HG02884 (cell line): Measurements from ENCODE around the gene GID8.

Experiments
- ATAC-seq: cut with Tn5 transposase; IDR thresholded peaks from one replicate; pipeline ENCODE4 v1.9.1; 2021; ENCODE audit warnings: mild to moderate bottlenecking, moderate library complexity; ENCODE audit not compliant: unreplicated experiment

GID8 gene

DNA sequence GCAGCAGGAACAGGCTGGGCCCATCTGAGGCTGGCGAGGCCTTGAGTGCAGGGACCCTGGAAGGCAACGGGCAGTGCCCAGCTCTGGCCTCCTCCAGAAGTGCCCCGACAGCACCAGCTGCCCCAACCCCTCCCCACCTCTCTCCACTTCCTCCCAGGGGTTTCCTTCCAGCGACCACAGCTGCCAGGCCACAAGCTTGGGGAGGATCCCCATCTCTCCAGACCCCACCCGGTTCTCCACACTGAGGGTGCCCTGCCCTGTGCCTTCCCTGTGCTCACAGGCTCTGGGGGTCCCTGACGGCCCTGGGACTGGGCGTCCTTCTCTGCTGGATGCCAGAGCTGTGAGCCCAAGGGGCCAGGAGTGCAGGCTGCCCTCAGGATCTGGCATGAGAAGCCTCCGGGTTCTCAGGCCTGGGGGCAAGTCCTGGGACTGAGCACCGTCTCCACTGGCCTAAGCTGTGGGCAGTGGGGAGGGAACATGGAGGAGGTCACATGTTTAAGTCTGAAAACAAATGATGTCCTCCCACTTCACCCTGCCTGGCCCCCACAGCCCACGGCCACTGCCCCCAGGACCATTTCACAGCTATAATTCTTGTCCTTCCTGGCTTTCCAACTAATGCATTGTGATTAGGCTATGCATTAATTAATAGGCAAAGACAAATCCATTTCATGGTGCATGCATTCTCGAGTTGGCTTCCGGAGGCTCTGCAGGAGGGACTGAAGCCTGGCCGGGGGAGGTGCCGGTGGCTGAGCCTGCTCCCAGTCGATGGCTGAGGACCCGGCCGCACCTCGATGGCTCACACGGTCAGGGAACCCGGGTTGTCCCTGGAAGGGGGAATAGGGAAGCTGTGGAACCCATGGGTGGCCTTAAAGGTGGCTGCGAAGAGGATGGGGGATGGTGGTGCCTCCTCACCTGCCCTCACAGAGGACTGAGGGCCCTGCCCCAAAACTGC is 44.5 kb downstream of the GID8 start:
- ATAC-seq: no peak

DNA sequence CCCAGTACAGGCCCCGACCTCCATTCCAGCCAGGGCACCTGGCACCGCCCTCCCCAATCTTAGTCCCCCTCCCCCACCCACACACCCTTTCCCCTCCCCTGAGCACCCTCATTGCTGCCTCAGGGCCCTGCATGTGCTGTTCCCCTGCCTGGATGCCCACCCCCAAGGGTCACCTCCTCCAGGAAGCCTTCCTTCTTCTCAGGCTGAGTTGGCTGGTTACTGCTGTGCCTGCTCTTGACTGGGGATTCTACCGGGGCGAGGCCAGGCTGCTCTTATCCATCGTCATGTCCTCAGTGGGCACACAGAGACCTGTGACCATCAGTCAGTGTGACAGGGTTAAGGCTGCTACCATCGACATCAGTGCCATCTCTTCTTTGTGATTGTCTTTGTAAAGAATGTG is 45.3 kb downstream of the GID8 start:
- ATAC-seq: no peak

DNA sequence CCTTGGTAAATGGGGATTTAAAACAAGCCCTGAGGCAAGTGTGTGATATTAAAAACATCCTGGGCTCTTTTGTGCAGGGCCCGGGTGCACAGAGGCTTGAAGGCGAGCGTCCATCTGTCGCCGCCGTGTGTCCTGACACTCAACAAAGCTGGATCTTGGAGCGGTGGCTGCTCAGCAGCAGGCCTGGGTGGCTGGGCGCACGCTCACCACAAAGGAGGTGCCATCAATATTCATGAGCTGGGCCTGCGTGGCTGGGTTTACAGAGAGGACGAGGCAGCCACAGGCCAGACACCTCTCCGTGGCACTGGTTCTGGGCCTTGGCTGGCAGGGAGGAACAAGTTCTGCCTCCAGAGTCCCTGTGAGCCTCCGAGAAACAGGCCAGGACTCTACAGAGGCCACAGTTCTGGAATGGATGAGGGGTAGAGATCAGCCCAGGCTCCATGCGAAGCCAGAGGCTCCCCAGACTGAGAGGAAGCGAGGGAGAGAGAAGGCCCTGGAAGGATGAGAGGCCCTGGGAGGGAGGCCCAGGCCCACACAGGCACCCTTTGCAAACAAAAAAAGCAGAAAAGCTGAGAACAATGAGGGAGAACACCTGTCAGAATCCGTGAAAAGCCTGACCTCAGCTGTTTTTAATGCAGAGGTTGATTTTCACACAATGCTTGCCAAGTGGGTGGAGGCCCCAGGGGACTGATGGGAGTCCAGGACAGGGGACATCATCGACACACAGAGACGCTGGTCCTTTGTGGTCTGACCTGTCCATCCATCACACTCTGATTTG is 46.9 kb downstream of the GID8 start:
- ATAC-seq: no peak

DNA sequence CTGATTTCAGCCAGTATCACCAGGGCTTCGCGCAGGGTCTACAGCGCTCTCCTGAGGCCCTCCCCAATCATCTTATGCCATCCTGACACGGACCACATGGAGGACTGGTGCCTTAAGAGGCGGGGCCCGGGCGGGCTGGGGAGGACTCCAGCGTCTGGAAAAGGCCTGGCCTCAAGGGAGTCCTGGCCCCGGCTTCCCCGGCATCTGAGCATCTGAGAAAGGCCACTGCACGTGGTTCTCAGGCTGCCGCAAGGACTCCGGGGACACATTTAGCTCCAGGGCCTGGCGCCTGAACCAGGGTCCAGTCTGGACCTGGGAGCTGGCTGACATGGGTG is 47.5 kb downstream of the GID8 start:
- ATAC-seq: no peak

DNA sequence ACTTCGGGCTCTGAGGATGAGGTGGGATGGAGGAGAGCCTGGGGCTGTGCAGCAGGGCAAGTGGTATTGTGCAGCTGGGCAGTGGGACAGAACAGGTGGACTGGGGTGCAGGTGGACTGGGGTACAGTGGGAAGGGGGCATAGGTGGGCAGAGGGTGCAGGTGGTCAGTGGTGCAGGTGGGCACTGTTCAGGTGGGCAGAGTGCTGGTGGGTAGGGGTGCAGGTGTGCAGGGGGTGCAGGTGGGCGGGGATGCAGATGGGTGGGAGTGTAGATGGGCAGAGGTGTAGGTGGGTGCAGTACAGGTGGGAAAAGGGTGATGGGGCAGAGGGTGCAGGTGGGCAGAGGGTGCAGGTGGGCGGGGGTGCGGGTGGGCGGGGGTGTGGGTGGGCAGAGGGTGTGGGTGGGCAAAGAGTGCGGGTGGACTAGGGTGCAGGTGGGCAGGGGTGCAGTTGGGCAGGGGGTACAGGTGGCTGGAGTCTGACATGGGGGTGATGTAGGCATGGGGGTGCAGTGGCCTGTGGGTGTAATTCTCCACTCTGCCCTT is 48.4 kb downstream of the GID8 start:
- no peak for ATAC-seq

DNA sequence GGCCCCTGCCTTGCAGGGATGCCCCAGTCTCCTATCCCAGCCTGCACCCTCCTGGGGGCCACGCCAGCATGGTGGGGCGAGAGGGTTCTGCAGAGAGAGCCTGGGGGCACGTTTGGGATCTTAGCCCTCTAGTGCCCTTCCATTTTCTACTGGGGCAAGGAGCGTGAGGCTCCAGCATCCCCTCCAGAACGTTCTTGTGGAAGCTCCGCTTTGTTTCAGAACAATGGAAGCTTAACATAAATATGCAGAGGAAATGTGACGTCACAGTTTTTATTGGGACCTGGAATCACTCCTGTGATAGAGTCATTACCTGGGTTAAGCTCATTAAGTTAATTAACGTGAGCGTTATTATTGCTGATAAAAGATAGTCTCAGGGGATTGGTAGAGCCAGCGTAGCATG is 49.2 kb downstream of the GID8 start:
- ATAC-seq: no peak

DNA sequence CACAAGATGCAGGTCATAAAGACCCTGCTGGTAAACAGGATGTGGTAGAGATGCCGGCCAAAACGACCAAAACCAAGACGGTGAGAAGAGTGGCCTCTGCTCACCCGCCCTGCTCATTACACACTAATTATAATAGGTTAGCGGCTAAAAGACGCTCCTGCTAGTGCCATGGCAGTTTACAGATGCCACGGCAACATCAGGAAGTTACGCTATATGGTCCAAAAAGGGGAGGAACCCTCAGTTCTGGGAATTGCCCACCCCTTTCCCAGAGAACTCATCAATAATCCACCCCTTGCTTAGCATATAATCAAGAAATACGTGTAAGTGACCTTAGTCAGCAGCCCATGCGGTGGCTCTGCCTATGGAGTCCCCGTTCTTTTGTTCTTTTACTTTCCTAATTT is 51.3 kb downstream of the GID8 start:
- no peak for ATAC-seq

DNA sequence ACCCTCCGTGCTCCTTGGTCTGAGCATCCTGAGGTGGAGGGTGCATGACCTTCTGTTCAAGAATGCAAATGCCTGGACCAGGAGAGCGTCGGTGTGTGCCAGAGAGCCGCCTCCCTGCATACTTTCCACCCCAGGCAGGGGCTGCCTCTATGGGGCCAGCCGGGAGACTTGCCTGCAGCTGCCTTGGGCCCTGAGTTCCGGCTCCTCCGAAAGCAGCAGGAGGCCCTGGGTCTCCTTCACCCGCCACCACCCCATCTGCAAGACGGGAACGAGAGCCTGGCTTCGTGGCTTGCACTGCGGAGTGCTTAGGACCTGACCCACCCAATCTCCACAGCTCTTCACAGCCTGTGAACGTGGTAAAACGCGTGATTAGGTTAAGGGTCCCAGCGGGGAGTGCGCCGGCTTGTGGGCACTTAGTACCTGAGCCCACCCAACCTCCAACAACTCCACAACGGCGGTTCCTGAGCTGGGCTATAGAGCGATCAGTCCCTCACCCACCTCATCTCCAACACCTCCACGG is 52.4 kb downstream of the GID8 start:
- no peak for ATAC-seq

DNA sequence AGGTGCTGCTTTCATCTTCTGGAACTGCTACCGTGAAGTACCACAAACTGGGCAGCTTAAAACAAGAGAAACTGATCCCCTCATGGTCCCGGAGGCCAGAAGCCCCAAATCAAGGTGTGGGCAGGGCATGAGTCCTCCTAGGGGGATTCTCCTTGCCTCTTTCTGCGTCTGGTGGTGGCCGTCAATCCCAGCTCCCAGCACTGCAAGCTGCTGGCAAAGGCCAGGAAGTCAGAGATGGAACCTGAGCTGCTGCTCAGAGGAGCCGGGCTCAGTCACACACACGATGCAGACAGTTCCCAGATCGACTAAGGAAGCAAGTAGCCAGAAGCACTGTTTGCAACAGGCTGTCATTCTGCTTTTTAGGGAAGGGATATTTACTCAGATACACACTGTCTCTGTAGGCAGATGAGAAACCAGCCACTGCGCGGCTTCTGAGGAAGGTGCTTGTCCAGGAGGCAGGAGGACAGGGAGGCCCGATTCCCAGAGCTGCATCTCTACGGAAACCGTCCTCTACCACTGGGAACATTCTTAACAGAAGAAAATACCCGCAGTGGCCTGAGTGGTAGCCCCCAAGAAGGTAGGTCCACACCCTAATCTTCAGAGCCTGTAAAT is 53.4 kb downstream of the GID8 start:
- no peak for ATAC-seq

DNA sequence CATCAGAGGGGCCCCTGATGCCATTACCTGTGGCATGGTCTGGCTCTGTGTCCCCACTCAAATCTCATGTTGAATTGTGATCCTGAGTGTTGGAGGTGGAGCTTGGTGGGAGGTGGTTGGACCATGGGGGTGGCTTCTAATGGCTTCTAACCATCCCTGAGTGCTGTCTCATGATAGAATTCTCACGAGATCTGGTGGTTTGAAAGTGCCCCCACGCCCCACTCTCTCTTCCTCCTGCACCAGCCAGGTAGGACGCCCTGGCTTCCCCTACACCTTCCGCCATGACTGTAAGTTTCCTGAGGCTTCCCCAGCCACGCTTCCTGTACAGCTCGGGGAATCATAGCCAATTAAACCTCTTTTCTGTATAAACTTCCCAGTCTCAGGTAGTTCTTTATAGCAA is 53.9 kb downstream of the GID8 start:
- ATAC-seq: no peak

DNA sequence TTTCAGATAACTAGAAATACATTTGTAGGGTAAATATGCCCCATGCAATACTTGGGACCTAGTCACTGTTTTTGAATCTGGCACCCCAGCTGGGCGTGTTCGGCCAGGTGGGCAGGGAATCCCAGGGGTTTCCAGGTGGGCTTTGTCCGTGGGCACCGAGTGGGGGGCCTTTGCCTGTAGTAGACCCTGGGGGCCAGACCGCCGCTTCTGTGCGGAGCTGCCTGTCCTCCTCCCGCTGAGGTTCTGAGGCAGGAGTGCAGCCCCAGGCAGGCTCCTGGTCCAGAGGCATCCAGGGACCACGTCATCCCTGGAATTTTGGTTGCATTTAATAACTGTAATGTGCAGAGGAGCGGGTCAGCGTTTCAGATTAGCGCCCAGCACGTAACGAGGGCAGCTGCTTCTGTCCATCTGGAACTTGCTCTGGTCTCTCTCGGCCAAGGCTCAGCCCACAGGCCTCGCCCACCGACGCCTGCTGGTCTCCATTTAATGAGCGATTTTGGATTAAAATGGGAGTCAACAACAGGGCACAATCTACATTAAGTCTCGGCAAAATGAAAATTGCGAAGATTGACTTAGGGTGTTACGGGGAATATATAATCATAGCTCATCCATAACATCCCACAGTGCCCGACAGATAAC is 56.0 kb downstream of the GID8 start:
- no peak for ATAC-seq

DNA sequence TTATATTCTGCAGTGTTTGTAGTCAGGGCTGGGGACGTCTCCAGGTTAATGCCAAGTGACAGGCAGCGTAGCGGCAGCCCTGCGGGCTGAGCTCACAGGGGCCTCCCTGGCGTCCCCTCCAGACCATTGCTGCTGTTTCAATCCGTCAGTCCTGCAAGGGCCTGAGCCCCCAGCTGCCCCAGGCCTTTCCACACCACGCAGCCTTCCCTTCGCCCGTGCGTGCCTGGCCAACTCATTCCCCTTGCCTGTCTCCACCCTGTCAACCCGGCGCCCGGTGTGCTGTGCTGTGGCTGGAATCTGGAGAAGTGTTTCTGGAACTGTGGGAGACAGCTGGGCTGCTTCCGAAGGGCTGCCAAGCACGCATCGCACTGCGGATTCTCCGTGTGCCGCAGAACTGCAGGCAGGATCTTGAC is 56.9 kb downstream of the GID8 start:
- no peak for ATAC-seq

DNA sequence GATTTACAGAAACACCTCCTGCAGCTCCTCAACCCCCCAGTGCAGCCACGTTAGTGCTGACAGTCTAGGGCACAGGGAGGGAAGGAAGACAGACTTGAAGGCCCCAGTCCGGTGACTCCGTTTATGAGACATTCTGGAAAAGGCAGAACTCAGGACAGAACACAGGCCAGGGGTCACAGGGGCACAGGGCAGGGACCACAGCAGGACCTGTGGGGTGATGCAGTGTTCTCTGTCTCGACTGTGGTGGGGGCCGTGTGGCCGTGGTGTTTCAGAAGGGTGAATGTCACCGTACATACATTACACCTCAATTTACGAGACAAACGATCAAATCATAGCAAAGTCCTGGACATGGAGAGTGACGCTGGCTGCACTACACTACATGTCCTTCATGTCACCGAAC is 57.5 kb downstream of the GID8 start:
- no peak for ATAC-seq

DNA sequence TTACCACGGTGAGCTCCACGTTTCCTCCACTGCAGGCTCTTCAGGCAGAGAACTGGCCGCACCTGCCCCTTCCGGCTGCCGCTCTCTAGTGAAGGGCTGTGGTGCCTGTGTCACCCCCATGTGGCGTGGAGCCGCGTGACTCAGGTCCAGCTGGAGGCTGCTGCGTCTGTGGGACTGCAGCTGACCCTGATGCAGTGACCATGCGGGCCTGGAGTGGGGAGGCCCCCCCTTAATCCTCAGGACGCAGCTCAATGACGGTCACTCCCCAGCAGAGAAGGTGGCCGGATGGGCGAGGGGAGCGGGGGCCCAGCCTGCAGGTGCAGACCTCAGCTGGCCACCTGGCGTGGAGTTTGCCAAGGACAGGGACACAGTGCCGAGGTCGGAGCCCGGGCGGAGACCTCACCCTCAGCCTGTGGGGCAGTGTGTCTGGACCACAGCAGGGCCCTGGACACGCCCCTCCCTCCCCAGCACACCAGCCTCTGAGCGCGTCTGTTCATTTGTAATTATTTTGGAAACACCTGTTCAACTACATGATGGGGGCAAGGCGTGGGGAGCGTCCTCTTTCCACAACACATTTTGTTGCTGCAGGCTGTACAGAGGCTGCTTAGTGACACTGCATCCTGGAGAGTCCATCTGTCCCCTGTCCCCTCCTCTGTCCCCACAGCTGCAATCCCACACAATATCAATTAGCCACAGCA is 58.1 kb downstream of the GID8 start:
- no peak for ATAC-seq

DNA sequence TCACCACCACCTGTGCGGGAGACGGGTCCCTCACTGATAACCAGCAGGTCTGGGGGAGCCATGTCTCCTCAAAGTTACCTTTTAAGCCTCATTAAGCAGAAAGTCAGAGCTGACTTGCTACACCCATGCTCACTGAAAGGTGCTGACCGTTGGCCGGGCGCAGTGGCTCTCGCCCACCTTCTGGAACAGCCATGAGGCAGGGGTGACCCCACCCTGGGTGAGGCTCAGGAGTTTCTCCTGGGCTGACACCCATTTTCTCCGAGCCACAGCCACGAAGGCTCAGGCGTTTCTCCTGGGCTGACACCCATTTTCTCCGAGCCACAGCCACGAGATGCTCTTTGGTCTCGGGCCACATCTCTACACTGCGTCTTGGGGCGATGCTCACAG is 58.6 kb downstream of the GID8 start:
- no peak for ATAC-seq

DNA sequence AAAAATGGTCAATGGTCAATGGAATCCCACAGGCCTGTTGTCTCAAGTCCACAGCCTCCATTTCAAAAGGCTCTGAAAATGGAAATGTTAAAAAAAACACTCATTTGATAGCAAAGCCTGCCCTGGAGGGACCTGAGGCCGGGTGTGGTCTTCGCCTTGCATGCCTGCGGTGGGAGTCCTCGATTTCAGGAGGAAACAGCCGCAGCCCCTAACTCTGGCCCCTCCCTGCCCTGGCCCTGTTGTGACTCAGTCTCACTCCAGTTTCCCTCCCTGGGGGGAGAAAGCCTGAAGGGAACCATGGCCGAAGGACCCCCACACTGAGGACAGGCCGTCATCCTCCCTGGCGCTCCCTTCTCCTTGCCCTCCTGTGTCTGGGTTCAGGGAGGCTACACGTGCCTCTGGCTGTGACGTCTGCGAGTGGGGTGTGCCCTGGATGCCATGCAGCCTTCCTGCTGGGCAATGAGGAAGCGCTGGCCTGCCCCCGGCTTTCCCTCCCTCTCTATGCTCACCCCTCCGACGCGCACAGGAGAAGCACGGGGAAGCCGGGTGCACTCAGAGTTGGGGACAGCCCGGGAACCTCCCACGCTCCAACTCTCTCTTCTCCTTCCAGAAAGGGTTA is 59.6 kb downstream of the GID8 start:
- ATAC-seq: no peak
